ENCODE results near the gene C6orf58.

The C6orf58 gene

GRCh38 chr6:127585123-127585522 is 8.1 kb downstream of the C6orf58 start:
- Histone ChIP-seq H3K56ac (ENCODE audit: low read length) (no peak overlapping the region), H4K8ac (ENCODE audit: low read depth, low read length) (no peak overlapping the region), H2BK15ac (replicated peaks; ENCODE audit: low read depth) (no peak overlapping the region), H2BK120ac (ENCODE audit: low read depth, low read length) (no peak overlapping the region), H2AK5ac (ENCODE audit: low read length) (no peak overlapping the region), H3K79me1 (ENCODE audit: low read length) (no peaks in the 10 kb centered on the region), H3K27me3 (ENCODE audit: insufficient read depth, low read length, poor library complexity) (no peaks in the 10 kb centered on the region), H2BK5ac (ENCODE audit: low read length) (no peak overlapping the region), H3K4me1 (ENCODE audit: control insufficient read depth, low read depth, low read length) (no peaks in the 10 kb centered on the region), H3K18ac (ENCODE audit: low read length) (no peak overlapping the region), H4K5ac (ENCODE audit: low read length) (no peak overlapping the region), H3K23ac (ENCODE audit: low read length) (no peak overlapping the region), H3K9ac (ENCODE audit: low read length) (no peak overlapping the region), H3K4ac (ENCODE audit: low read depth, low read length) (no peak overlapping the region), H3K27ac (ENCODE audit: low read depth, low read length) (no peak overlapping the region), H3K36me3 (ENCODE audit: control insufficient read depth, insufficient read depth, low read length) (no peaks in the 10 kb centered on the region), H3K4me3 (ENCODE audit: low read length) (no peak overlapping the region), H3K79me2 (ENCODE audit: control insufficient read depth, insufficient read depth, low read length) (no peaks in the 10 kb centered on the region), H3K4me2 (ENCODE audit: low read length) (no peak overlapping the region)
- WGBS (ENCODE audit: extremely low coverage, insufficient coverage, low lambda C conversion rate), result no CpG with 5 or more reads among the region's 2 CpGs
- no peak for DNase-seq

- Histone ChIP-seq H3K27ac (ENCODE audit: low read depth, low read length) (no peak overlapping the region), H2BK120ac (ENCODE audit: low read depth, low read length) (no peak overlapping the region), H3K79me2 (ENCODE audit: control insufficient read depth, insufficient read depth, low read length) (no peaks in the 10 kb centered on the region), H4K5ac (ENCODE audit: low read length) (no peak overlapping the region), H3K27me3 (ENCODE audit: insufficient read depth, low read length, poor library complexity) (no peaks in the 10 kb centered on the region), H2BK5ac (ENCODE audit: low read length) (no peak overlapping the region), H3K4me3 (ENCODE audit: low read length) (no peak overlapping the region), H3K4ac (ENCODE audit: low read depth, low read length) (no peak overlapping the region), H3K4me1 (ENCODE audit: control insufficient read depth, low read depth, low read length) (no peaks in the 10 kb centered on the region), H3K36me3 (ENCODE audit: control insufficient read depth, insufficient read depth, low read length) (no peaks in the 10 kb centered on the region), H3K56ac (ENCODE audit: low read length) (no peak overlapping the region), H3K4me2 (ENCODE audit: low read length) (no peak overlapping the region), H3K23ac (ENCODE audit: low read length) (no peak overlapping the region), H3K9ac (ENCODE audit: low read length) (no peak overlapping the region), H3K79me1 (ENCODE audit: low read length) (no peaks in the 10 kb centered on the region), H3K18ac (ENCODE audit: low read length) (no peak overlapping the region), H2AK5ac (ENCODE audit: low read length) (no peak overlapping the region), H2BK15ac (replicated peaks; ENCODE audit: low read depth) (no peak overlapping the region), H4K8ac (ENCODE audit: low read depth, low read length) (no peak overlapping the region)
- WGBS (ENCODE audit: extremely low coverage, insufficient coverage, low lambda C conversion rate), result no CpG with 5 or more reads among the region's 2 CpGs
- DNase-seq, result peak; percentile 1
Observed at GRCh38 chr6:127586372-127586771, 9.4 kb downstream of the C6orf58 start.

GRCh38 chr6:127587875-127588274 is 10.9 kb downstream of the C6orf58 start:
- Histone ChIP-seq H4K8ac (ENCODE audit: low read depth, low read length) (no peak overlapping the region), H3K79me1 (ENCODE audit: low read length) (no peaks in the 10 kb centered on the region), H3K79me2 (ENCODE audit: control insufficient read depth, insufficient read depth, low read length) (no peaks in the 10 kb centered on the region), H3K56ac (ENCODE audit: low read length) (no peak overlapping the region), H2BK15ac (replicated peaks; ENCODE audit: low read depth) (no peak overlapping the region), H2BK120ac (ENCODE audit: low read depth, low read length) (no peak overlapping the region), H3K18ac (ENCODE audit: low read length) (no peak overlapping the region), H3K27me3 (ENCODE audit: insufficient read depth, low read length, poor library complexity) (no peaks in the 10 kb centered on the region), H3K36me3 (ENCODE audit: control insufficient read depth, insufficient read depth, low read length) (no peaks in the 10 kb centered on the region), H3K4me1 (ENCODE audit: control insufficient read depth, low read depth, low read length) (no peaks in the 10 kb centered on the region), H3K4me3 (ENCODE audit: low read length) (no peak overlapping the region), H4K5ac (ENCODE audit: low read length) (no peak overlapping the region), H3K23ac (ENCODE audit: low read length) (no peak overlapping the region), H2BK5ac (ENCODE audit: low read length) (no peak overlapping the region), H3K9ac (ENCODE audit: low read length) (no peak overlapping the region), H3K4ac (ENCODE audit: low read depth, low read length) (no peak overlapping the region), H3K4me2 (ENCODE audit: low read length) (no peak overlapping the region), H3K27ac (ENCODE audit: low read depth, low read length) (no peak overlapping the region), H2AK5ac (ENCODE audit: low read length) (no peak overlapping the region)
- DNase-seq, result no peak
- no CpG with 5 or more reads among the region's 2 CpGs for WGBS (ENCODE audit: extremely low coverage, insufficient coverage, low lambda C conversion rate)

GRCh38 chr6:127589135-127589534 is 12.2 kb downstream of the C6orf58 start:
- H3K4ac ChIP-seq (ENCODE audit: low read depth, low read length), result no peak overlapping the region
- no peak overlapping the region for H3K23ac ChIP-seq (ENCODE audit: low read length)
- no peak for DNase-seq
- H3K9ac ChIP-seq (ENCODE audit: low read length), result no peak overlapping the region
- no peak overlapping the region for H3K4me3 ChIP-seq (ENCODE audit: low read length)
- H2BK5ac ChIP-seq (ENCODE audit: low read length), result no peak overlapping the region
- no peaks in the 10 kb centered on the region for H3K36me3 ChIP-seq (ENCODE audit: control insufficient read depth, insufficient read depth, low read length)
- no peak overlapping the region for H2BK120ac ChIP-seq (ENCODE audit: low read depth, low read length)
- no peaks in the 10 kb centered on the region for H3K27me3 ChIP-seq (ENCODE audit: insufficient read depth, low read length, poor library complexity)
- H4K8ac ChIP-seq (ENCODE audit: low read depth, low read length), result no peak overlapping the region
- no peak overlapping the region for H4K5ac ChIP-seq (ENCODE audit: low read length)
- no peak overlapping the region for H2AK5ac ChIP-seq (ENCODE audit: low read length)
- H3K18ac ChIP-seq (ENCODE audit: low read length), result no peak overlapping the region
- no peaks in the 10 kb centered on the region for H3K79me1 ChIP-seq (ENCODE audit: low read length)
- no peak overlapping the region for H2BK15ac ChIP-seq (replicated peaks; ENCODE audit: low read depth)
- no peaks in the 10 kb centered on the region for H3K4me1 ChIP-seq (ENCODE audit: control insufficient read depth, low read depth, low read length)
- H3K56ac ChIP-seq (ENCODE audit: low read length), result no peak overlapping the region
- no peak overlapping the region for H3K27ac ChIP-seq (ENCODE audit: low read depth, low read length)
- H3K4me2 ChIP-seq (ENCODE audit: low read length), result no peak overlapping the region
- no peaks in the 10 kb centered on the region for H3K79me2 ChIP-seq (ENCODE audit: control insufficient read depth, insufficient read depth, low read length)

GRCh38 chr6:127590344-127590743 is 13.4 kb downstream of the C6orf58 start:
- no peak overlapping the region for H4K8ac ChIP-seq (ENCODE audit: low read depth, low read length)
- no peak overlapping the region for H3K23ac ChIP-seq (ENCODE audit: low read length)
- H2BK15ac ChIP-seq (replicated peaks; ENCODE audit: low read depth), result no peak overlapping the region
- no peak overlapping the region for H4K5ac ChIP-seq (ENCODE audit: low read length)
- no peaks in the 10 kb centered on the region for H3K36me3 ChIP-seq (ENCODE audit: control insufficient read depth, insufficient read depth, low read length)
- WGBS (ENCODE audit: extremely low coverage, insufficient coverage, low lambda C conversion rate), result 100% methylated on average over 1 of the region's 1 CpG
- H3K4me1 ChIP-seq (ENCODE audit: control insufficient read depth, low read depth, low read length), result no peaks in the 10 kb centered on the region
- H3K56ac ChIP-seq (ENCODE audit: low read length), result no peak overlapping the region
- no peak overlapping the region for H3K9ac ChIP-seq (ENCODE audit: low read length)
- no peaks in the 10 kb centered on the region for H3K79me1 ChIP-seq (ENCODE audit: low read length)
- H3K4ac ChIP-seq (ENCODE audit: low read depth, low read length), result no peak overlapping the region
- no peak overlapping the region for H3K27ac ChIP-seq (ENCODE audit: low read depth, low read length)
- H2BK5ac ChIP-seq (ENCODE audit: low read length), result no peak overlapping the region
- no peak overlapping the region for H3K4me2 ChIP-seq (ENCODE audit: low read length)
- H2AK5ac ChIP-seq (ENCODE audit: low read length), result no peak overlapping the region
- H3K4me3 ChIP-seq (ENCODE audit: low read length), result no peak overlapping the region
- DNase-seq, result no peak
- H3K27me3 ChIP-seq (ENCODE audit: insufficient read depth, low read length, poor library complexity), result no peaks in the 10 kb centered on the region
- H3K79me2 ChIP-seq (ENCODE audit: control insufficient read depth, insufficient read depth, low read length), result no peaks in the 10 kb centered on the region
- no peak overlapping the region for H2BK120ac ChIP-seq (ENCODE audit: low read depth, low read length)
- H3K18ac ChIP-seq (ENCODE audit: low read length), result no peak overlapping the region

- Histone ChIP-seq H3K4me2 (ENCODE audit: low read length) (no peak overlapping the region), H3K4me1 (ENCODE audit: control insufficient read depth, low read depth, low read length) (no peaks in the 10 kb centered on the region), H2BK120ac (ENCODE audit: low read depth, low read length) (no peak overlapping the region), H3K36me3 (ENCODE audit: control insufficient read depth, insufficient read depth, low read length) (no peaks in the 10 kb centered on the region), H3K79me1 (ENCODE audit: low read length) (no peaks in the 10 kb centered on the region), H3K27ac (ENCODE audit: low read depth, low read length) (no peak overlapping the region), H3K4me3 (ENCODE audit: low read length) (no peak overlapping the region), H3K27me3 (ENCODE audit: insufficient read depth, low read length, poor library complexity) (no peaks in the 10 kb centered on the region), H4K8ac (ENCODE audit: low read depth, low read length) (no peak overlapping the region), H3K56ac (ENCODE audit: low read length) (peak overlapping the region; percentile 49), H2BK5ac (ENCODE audit: low read length) (no peak overlapping the region), H4K5ac (ENCODE audit: low read length) (no peak overlapping the region), H3K23ac (ENCODE audit: low read length) (no peak overlapping the region), H3K18ac (ENCODE audit: low read length) (no peak overlapping the region), H3K9ac (ENCODE audit: low read length) (no peak overlapping the region), H2BK15ac (replicated peaks; ENCODE audit: low read depth) (no peak overlapping the region), H3K4ac (ENCODE audit: low read depth, low read length) (no peak overlapping the region), H3K79me2 (ENCODE audit: control insufficient read depth, insufficient read depth, low read length) (no peaks in the 10 kb centered on the region), H2AK5ac (ENCODE audit: low read length) (no peak overlapping the region)
- peak; percentile 6 for DNase-seq
- WGBS (ENCODE audit: extremely low coverage, insufficient coverage, low lambda C conversion rate), result no CpG with 5 or more reads among the region's 7 CpGs
Observed at GRCh38 chr6:127592964-127593363, 16.0 kb downstream of the C6orf58 start.
